Activated CD4-positive, alpha-beta T cell treated with anti-CD3 and anti-CD28 coated beads for 48 hours (primary cell): ENCODE data around the gene BARD1.
"Not testable (repeated sequence)": the region's sequence is repeated elsewhere in the genome, so short reads cannot be mapped to it uniquely, and the experiment has no call there.

Source experiments
- DNase-seq: peaks from one replicate; pipeline ENCODE4 v3.0.0-alpha.2; 2020

BARD1 gene

DNA sequence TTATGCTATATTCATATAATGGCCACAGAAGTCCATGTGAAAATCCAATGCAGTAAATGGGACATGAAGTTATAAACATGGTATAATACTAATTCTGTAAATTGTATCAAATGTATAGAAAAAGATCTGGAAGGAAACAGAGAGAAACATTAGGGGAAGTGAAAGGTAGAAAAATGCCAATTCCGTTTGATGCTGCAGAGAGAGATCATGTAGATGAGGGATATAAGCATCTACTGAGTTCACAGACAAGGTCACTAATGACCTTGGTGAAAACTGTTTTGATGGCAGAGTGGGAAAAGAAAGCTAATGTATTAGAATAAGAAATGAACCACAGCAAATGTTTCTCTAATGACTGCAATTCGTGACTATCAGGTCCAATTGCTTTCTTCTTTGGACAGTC, 56.0 kb downstream of the BARD1 start:
- no peak for DNase-seq

DNA sequence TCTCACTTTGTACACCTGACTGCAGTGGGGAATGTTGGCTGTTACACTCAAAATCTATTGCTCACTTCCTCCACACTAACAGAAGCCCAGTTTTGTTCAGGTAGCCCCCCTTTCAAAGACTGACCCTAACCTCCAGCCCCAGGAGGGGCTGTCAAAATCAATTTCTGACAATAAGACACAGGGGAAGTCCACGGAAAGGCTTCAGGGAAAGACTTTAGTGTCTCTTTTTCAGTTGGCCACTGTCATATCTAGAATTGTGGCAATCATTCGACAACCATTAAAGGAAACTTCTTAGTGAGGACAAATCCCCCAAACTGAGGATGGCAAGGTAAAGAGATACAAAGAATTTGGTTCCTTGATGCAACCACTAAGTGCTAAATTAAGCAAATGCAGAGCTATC, 59.0 kb downstream of the BARD1 start:
- DNase-seq: no peak

DNA sequence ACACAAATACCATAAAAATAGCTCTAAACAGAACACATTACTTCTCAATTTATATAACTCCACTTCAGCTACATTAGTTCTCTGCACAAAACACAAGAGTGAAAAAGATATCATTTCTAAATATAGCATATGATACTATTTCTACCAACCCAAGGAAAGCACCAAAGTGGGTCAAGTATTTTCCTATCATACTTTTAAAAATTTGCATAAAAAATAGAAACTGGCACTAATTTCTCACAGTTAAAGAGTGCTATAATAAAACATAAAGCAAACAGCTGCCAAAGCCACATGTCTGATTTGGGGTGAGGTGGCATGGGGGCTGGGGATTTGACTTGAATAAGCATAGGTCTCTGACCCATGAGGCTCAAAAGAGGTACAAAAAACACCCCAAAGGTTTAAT, 61.5 kb downstream of the BARD1 start:
- no peak for DNase-seq

DNA sequence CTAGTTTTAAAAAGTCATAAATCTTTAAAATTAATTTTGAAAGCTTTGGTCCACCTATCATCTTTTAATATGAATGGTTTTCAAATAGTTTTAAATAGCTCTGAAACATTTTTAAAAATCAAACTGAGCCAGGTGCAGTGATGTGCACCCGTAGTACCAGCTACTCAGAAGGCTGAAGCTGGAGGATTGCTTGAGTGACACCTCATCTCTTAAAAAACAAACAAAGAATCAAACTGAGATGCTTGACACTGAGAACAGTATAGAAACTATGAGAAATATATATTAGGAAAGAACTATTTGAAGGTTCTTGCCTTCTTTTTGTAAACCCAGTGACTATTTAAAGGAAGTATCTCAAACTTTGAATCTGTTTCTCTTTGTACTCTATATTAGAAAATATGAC, 67.4 kb downstream of the BARD1 start:
- DNase-seq: no peak

DNA sequence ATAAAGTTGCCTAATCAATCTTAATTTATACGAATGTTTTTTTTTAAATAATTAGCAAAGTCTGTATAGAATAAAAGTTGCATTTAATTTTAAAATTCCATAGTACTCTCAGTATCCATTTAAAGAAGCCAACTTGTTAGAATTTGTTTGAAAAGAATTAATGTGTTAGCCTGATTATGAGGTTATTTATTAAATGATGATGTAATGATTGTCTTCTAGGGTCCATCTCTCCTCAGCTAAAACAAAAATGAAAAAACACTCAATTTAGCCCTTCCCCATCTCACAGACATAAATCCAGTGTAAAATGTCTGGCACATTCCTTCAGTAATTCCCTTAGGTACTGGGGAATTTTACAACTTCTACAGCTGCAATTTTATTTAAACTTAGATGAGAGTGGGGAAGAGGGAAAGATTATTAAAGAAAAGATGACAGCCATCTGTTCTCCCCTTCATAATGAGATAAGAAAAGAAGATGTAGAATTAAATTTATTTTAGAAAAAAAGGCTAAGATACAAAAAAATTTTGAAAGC, 68.6 kb downstream of the BARD1 start:
- DNase-seq: no peak

DNA sequence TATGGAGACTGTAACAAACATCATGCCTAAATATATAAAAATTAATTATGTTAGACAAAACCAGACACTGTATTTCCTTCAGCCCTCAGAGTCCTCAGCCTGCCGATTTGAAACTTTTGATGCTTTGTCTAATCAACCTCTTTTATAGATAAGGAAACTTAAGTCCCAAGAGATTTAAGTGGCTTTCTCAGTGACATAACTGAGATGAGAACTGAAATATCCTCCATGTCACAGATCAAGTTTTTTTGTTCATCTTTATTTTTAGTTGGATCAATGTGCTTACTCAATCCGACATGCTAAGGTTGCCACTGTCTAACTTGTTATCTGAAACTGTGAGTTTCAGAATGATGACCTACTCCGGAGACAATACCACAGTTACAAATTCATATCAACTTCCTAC, 72.3 kb downstream of the BARD1 start:
- DNase-seq: no peak

DNA sequence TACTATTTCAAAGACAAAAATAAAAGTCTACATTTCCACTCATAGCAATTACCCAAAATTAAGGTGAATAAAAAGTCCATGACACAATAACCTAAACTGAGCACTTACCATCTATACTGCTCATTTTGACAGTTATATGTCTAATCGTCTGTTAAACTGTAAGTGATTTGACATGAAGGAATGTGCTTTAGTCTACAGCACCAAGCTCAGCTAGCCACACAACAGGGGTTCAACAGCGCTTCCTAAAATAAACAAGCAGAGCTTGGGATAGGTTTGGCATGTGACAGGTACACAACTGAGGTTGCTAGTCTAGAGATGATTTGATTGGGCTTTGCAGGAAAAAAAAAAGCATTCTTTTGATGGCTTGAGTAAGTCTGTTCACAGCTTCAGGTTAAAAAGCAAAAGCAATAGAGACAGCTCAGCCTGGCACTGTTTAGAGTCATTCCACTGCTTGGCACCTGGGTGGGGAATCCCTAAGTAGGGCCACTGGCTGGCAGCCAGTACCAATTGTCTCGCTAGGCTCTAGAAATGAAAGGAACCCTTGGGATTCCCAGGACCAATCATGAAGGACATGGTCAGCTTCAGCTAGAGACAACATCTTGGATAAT, 78.6 kb downstream of the BARD1 start:
- no peak for DNase-seq

DNA sequence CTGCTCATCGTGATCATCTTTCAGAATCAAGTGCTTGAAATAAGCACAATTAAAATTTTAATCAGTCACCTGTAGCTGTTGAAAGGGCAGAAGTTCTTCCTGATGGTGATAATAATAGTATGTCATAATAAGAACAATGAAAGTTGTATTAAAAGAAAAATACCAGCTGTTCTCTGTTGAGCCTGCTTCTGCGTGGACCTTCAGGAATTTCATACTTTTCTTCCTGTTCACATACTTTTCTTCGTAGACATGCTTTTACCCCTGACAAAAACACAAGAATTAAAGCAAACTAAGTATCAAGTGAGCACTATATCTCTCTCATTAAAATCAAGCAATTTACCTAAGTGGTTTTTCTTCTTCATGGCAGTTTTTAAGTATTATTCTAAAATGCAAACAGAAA, 79.2 kb downstream of the BARD1 start:
- no peak for DNase-seq

DNA sequence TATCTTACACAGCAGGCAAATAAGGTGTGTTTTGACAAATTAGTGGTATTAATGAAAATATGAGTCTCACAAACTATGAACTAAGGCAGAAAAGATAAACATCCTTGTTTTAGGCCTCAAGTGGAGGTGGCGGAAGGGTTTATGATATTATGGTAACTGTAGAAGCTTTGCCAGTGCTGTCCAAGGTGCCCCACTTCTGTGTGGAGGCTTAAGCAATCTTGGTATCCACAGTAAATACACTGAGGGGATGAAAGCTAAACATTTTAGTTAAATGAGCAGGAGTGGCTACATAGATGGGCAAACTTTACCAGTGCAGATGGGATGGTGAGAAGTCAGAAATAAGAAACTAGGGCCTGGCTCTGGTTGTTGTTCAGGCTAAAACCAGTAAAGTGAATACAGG, 84.7 kb downstream of the BARD1 start:
- no peak for DNase-seq

DNA sequence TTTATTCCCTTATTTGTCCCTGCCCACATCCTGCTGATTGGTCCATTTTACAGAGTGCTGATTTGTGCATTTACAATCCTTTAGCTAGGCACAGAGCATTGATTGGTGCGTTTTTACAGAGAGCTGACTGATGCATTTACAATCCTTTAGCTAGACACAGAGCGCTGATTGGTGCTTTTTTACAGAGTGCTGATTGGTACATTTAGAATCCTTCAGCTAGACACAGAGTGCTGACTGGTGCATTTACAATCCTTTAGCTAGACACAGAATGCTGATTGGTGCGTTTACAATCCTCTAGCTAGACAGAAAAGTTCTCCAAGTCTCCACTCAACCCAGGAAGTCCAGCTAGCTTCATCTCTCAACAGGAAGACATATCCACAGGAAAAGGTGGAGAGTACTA, 91.6 kb downstream of the BARD1 start:
- DNase-seq: not testable (repeated sequence)

DNA sequence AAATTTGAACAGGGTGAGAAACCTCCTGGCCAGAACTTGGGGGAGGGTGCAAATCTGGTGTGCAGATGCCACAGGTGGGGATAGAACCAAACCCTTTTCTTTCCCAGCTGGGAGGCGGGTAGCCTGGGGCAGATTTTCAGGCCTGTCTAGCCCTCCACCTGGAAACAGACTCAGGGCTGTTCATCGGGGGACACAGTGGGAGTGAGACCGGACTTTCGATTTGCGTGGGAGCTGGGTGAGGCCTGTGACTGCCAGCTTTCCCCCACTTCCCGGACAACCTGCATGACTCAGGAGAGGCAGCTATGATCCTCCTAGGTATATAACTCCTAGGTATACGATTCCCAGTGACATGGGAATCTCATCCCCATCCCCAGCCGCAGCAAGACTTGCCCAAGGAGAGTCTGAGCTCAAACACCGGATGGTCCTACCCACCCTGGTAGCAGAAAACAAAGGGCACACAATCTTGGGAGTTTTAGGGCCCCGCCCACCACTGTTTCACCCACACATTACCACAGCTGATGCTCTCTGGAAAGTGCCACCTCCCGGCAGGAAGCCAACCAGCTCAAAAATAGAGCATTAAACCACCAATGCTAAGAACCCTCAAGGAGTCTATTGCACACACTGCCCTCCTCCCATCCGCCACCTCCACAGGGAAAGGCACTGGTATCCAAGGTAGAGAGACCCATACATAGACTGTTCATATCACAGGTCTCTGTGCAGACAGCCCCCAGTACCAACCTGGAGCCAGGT, 92.5 kb downstream of the BARD1 start:
- no peak for DNase-seq

DNA sequence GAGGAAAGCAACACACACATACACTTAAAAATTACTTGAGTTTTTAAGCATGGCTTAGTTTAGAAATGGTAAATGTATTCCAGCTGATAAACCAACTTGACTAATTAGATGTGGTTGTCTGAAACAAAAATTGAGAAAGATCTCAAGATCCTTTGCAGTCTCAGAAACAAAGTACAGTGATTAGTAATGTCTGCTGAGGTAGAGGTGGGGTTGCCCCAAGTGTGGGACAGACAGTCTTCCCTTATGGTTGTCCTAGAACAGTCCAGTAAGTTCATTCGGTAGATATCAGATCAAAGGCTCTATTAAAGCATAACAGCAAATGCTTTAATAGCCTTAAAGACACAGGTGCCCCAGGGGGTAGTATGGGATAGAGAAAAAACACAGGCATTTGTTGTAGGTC, 94.5 kb downstream of the BARD1 start:
- DNase-seq: no peak

DNA sequence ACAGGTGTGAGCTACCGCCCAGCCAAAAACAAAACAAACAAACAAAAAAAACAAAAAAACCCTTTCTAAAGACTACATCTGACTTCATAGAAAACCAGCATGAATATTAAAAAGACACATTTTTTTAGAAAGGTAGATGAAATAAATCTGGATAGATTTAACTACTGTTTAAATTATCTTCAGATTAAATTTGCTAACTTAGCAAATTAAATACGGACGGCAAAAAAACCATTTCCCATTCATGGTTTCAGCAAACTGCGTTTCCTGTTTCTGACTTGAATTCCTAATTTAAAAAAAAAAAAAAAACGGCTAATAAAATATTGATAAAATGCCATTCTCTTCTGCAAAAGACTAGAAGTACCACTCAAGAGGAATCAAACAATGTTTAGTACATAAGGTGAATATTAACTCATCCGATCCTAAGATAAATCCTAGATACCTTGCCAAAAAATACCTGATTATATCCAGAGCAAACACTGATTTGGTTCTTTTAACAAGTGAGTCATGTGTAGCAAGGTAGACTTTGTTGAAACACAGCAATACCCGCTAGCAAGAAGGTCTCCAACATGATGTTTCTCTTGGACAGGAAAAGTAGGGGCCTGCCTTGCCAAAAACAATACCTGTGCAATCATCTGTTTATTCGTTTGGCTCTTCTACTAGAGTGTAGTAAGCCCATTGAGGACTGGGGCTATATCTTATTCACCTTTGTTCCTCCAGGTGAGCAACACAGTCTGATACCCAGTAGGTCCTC, 96.2 kb downstream of the BARD1 start:
- DNase-seq: no peak

DNA sequence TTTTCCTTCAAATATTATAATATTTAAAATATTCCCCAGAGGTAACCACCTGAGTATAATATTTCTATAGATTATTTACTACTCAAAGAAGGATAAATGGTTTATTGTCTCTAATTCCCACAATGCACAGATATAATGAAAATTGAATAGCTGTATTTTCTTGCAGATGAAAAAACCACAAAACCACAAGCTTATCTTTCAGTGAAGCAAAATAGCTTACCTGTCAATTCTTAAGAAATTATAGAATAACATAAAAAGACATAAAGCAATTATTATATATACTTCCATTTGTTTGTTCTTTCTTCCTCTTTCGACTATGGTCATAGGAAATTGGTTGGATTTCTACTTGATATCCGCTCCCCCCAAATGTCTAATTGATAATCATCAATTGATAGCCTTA, 98.8 kb downstream of the BARD1 start:
- no peak for DNase-seq

DNA sequence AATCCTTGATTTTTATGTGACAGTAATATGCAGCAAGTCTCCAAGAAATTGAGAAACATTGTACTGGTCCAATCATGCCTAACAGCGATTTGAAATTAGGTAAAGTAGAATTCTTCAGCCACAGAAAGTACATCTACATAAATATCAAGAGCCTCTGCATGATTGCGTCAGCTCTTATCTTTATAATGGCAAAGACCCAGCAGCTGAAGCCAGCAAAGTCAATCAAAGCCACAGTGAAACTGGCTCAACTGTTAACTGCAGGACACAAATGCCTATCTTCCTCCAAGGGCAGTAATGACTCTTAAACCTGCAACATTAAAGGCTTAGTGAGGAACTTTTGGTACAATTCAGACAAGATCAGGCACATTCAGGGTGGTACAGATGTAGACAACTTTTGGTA, 102.5 kb downstream of the BARD1 start:
- DNase-seq: no peak

DNA sequence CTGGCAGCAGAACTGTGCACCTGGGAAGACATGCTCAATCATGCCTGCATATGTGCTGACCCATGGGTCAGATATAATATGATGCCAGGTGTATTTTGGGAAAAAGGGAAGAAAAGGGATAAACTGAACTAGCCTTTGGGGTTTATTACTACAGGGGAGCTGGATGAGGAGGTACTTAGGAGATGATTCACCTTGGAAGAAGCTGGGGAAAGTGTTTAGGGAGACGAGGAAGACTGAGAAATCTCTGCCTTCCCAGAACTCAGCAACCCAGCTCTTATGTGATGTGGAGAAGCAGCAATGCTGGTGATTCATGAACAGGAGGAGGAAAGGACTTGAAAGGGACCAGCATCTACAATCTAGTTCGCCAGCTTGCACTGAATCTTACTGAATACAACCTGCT, 110.2 kb downstream of the BARD1 start:
- DNase-seq: no peak

DNA sequence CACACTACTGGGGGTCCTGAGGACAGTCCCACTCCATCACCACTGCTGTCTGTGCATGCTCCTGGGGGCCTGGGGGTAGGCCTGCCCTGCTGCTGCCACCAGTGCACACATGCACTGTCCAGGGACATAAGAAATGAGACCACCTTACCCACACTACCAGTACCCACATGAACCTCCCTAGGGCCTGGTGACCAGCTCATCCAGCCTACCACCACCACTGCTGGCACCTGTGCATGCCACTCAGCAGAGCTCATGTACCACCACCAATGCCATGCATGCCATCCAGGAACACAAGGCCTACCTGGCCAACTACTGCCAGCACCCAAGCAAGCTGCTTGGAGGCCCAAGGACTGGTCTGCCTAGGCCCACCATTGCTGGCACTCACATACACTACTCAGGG, 112.8 kb downstream of the BARD1 start:
- no peak for DNase-seq

DNA sequence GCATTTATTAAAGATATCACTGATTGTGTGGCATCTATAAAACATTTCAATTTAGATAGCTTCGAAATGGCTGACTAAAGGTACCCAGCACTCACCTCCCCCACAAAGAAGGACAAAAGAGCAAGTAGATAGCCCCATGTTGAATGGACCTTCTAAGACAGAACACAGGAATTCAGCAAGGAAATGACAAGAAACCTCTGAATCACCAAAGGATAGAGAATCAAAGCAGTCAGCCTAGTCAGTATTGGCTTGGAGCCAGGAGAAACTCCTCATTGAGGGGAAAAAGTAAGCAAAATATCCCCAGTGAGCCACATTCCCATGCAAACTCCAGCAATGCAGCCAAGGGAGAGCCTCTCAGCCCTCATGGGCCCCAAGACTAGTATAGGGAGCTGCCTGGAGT, 113.7 kb downstream of the BARD1 start:
- no peak for DNase-seq

DNA sequence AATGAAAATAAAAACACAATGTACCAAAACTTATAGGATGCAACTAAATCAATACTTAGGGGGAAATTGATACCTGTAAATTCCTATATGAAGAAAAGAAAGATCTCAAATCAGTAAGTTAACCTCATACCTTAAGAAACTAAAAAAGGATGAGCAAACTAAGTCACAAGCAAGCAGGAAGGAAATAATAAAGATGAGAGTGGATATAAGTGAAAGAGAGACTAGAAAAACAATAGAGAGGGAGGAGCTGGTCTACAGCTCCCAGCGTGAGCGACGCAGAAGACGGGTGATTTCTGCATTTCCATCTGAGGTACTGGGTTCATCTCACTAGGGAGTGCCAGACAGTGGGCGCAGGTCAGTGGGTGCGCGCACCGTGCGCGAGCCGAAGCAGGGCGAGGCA, 125.9 kb downstream of the BARD1 start:
- not testable (repeated sequence) for DNase-seq

DNA sequence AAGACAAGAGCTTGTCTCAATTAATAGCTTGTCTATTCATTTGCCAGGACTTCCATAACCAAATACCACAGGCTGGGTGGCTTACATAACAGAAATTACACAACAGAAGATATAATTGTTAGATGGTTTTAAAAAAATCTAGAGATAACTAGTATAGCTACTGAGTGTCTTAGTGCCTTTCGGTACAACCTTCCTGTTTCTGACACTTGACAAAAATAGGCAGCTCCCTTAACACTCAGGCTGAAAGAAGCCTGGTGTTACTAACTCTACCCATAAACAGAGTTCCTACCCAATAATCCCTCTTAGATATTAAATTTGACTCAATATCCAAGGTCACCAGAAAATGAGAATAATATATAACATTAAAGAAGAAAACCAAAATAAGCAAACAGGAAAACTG, 129.7 kb downstream of the BARD1 start:
- no peak for DNase-seq

DNA sequence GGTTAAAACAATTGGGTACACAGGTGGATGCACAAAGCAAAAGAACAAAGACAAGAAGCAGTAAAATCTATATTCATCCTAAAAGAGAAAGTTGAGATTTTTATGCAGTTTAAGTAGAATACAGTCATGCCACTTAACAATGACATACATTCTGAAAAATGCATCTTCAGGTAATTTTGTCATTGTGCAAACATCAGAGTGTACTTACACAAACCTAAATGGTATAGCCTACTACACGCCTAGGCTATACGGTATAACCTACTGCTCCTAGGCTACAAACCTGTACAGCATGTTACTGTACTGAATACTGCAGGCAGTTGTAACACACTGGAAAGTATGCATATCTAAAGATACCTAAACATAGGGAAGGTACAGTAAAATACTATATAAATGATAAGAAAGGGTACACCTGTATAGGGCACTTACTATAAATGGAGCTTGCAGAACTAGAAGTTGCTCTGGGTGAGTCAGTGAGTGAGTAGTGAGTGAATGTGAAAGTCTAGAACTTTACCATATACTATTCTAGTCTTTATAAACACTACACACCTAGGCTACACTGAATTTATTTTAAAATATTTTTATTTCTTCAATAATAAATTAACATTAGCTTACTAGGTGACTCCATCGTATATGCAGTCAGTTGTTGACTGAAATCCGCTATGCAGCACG, 132.9 kb downstream of the BARD1 start:
- no peak for DNase-seq
